ENCODE data around the gene SMAD2. TPM values are rescaled to one million over a fixed set of nuclear protein-coding genes. Genes with fewer than 3 reads are reported as not detected.

Gene SMAD2
- polyA plus RNA-seq, 2 of the 4 experiments (the other 2 are of a cell fraction) = 131 to 229 TPM

GRCh38 chr18:47799376-47799775, 131.1 kb downstream of the SMAD2 start:
- CTCF ChIA-PET = no interaction called here
- no peak for DNase-seq (ENCODE audit: low read depth in 1 of 2, low spot score in 1 of 2)

GRCh38 chr18:47798366-47798765, 132.1 kb downstream of the SMAD2 start:
- ATAC-seq = no peak
- Histone ChIP-seq H3K4me2 (no peak overlapping the region), H3K4me3 (no peak overlapping the region), H3K27ac (no peak overlapping the region), H3K4me1 (no peaks in the 10 kb centered on the region), H3K9me3 (no peaks in the 10 kb centered on the region)
- ChIA-PET CTCF (no interaction called here), POLR2A (no interaction called here)
- WGBS (ENCODE audit: missing lambda C conversion rate) = 73% methylated on average over 10 of the region's 11 CpGs
- TF ChIP-seq RFX5 (IDR thresholded peaks at IDR 0.05) (no peak), CHD4 (IDR thresholded peaks at IDR 0.05; ENCODE audit: borderline replicate concordance) (no peak), ZSCAN20 (CRISPR knock-in tag; IDR thresholded peaks at IDR 0.05) (no peak), RARB (CRISPR knock-in tag; IDR thresholded peaks at IDR 0.05) (no peak)
- DNase-seq (ENCODE audit: low read depth in 1 of 2, low spot score in 1 of 2) = no peak
- FAIRE-seq = no peak

More at GRCh38 chr18:47799376-47799775, 131.1 kb downstream of the SMAD2 start:
- Histone ChIP-seq H3K4me2 (no peak overlapping the region), H3K4me3 (no peak overlapping the region), H3K4me1 (no peaks in the 10 kb centered on the region), H3K9me3 (no peaks in the 10 kb centered on the region), H3K27ac (no peak overlapping the region)
- POLR2A ChIA-PET = no interaction called here
- ATAC-seq (no peak), FAIRE-seq (no peak)
- TF ChIP-seq HEYL (CRISPR knock-in tag; IDR thresholded peaks at IDR 0.05) (no peak), RNF2 (IDR thresholded peaks at IDR 0.05; ENCODE audit: borderline replicate concordance, low read depth) (no peak), CEBPB (IDR thresholded peaks at IDR 0.05) (no peak), RCOR1 (IDR thresholded peaks at IDR 0.05; ENCODE audit: low read depth, low read length) (no peak), EP300 (IDR thresholded peaks at IDR 0.05) (no peak), BHLHE40 (IDR thresholded peaks at IDR 0.05; ENCODE audit: low read depth, low read length) (no peak), RARB (CRISPR knock-in tag; IDR thresholded peaks at IDR 0.05) (no peak), ZFP36 (IDR thresholded peaks at IDR 0.05; ENCODE audit: borderline replicate concordance, partially characterized antibody) (no peak), MAFK (IDR thresholded peaks at IDR 0.05; ENCODE audit: partially characterized antibody) (no peak)
- 92% methylated on average over 9 of the region's 13 CpGs for WGBS (ENCODE audit: missing lambda C conversion rate)

- Histone ChIP-seq H3K27ac (no peak overlapping the region), H3K4me3 (no peak overlapping the region), H3K9me3 (no peaks in the 10 kb centered on the region), H3K4me1 (no peaks in the 10 kb centered on the region), H3K4me2 (no peak overlapping the region)
- FAIRE-seq (no peak), DNase-seq (ENCODE audit: low read depth in 1 of 2, low spot score in 1 of 2) (no peak), ATAC-seq (no peak)
- ChIA-PET POLR2A (no interaction called here), CTCF (no interaction called here)
- WGBS (ENCODE audit: missing lambda C conversion rate) = 81% methylated on average over 5 of the region's 5 CpGs
- TF ChIP-seq MYC (IDR thresholded peaks at IDR 0.05; ENCODE audit: borderline replicate concordance, low read length) (no peak), CBX8 (IDR thresholded peaks at IDR 0.05) (no peak), USF2 (IDR thresholded peaks at IDR 0.05) (no peak), KDM5A (IDR thresholded peaks at IDR 0.05) (no peak), NPAS2 (CRISPR knock-in tag; IDR thresholded peaks at IDR 0.05; ENCODE audit: borderline replicate concordance) (no peak), CHD4 (IDR thresholded peaks at IDR 0.05; ENCODE audit: borderline replicate concordance) (no peak), SREBF2 (IDR thresholded peaks at IDR 0.05) (no peak), EHMT2 (IDR thresholded peaks at IDR 0.05; ENCODE audit: low read depth) (no peak), PHF8 (IDR thresholded peaks at IDR 0.05; ENCODE audit: borderline replicate concordance, low read depth) (no peak), HEYL (CRISPR knock-in tag; IDR thresholded peaks at IDR 0.05) (no peak), ZNF302 (CRISPR knock-in tag; IDR thresholded peaks at IDR 0.05) (no peak), ZSCAN20 (CRISPR knock-in tag; IDR thresholded peaks at IDR 0.05) (no peak), SMC3 (IDR thresholded peaks at IDR 0.05) (no peak), PBX3 (IDR thresholded peaks at IDR 0.05) (no peak), JUNB (IDR thresholded peaks at IDR 0.05) (no peak), BHLHE40 (IDR thresholded peaks at IDR 0.05; ENCODE audit: low read depth, low read length) (no peak), GATA3 (IDR thresholded peaks at IDR 0.05; ENCODE audit: borderline replicate concordance) (no peak), HOXB13 (CRISPR knock-in tag; IDR thresholded peaks at IDR 0.05; ENCODE audit: low read depth) (no peak), ZC3H11A (IDR thresholded peaks at IDR 0.05) (no peak), CTCF (IDR thresholded peaks at IDR 0.05) (no peak)
These were observed 133.3 kb downstream of the SMAD2 start for GRCh38 chr18:47797126-47797525.
